Karpas-422 (cell line): ENCODE results near the gene RCC1. TPM values are rescaled to one million over a fixed set of nuclear protein-coding genes. Genes with fewer than 3 reads are reported as not detected.

Experiments used
- small RNA-seq: library from RNA; depleted of rRNA; stranded (forward); fragments of <200 nt; gene quantifications from one replicate; pipeline ENCODE3, GENCODE V24; 2014
- total RNA-seq: library from RNA; depleted of rRNA; stranded (reverse); fragments of >200 nt; shearing (Covaris generic); gene quantifications from 2 replicates; pipeline ENCODE4 v1.2.3, GENCODE V29; 2014; ENCODE audit warnings: low replicate concordance; rRNA removed

The RCC1 gene
- total RNA-seq, 1 experiment from 2014 or later = 27.5 TPM

Small RNA genes lying within 50 kb of the gene (small RNA-seq; reads per million reads assigned to genes)
- gene RNU6ATAC27P = not detected
- gene SNORA16A = not detected
- gene SNORA44 = not detected
- not detected for gene SNORA61
- not detected for gene SNORA73A
- 28.9 reads per million, percentile 98 among the genes with 10 or more reads in this experiment for gene SNORA73B
- 14,543 reads per million, percentile 100 among the genes with 10 or more reads in this experiment for gene SNORD99

Other genes with a start within 250 kb of the RCC1 start
- 35.1 and 46.0 TPM in 2 replicates for gene SESN2, start 246.5 kb upstream of the RCC1 start, total RNA-seq
- 27.6 and 29.4 TPM in 2 replicates for gene MED18, start 177.0 kb upstream of the RCC1 start, total RNA-seq
- 8.5 and 10.0 TPM in 2 replicates for gene PHACTR4, start 136.3 kb upstream of the RCC1 start, total RNA-seq
- 22.4 and 28.6 TPM in 2 replicates for gene TRNAU1AP, start 47.0 kb downstream of the RCC1 start, total RNA-seq
- 0.37 and 2.2 TPM in 2 replicates for gene RAB42, start 86.2 kb downstream of the RCC1 start, total RNA-seq
- 39.5 and 40.9 TPM in 2 replicates for gene TAF12, start 137.0 kb downstream of the RCC1 start, total RNA-seq
- gene RNU11, start 142.6 kb downstream of the RCC1 start, total RNA-seq = not detected in 2 replicates
- 7.2 and 8.8 TPM in 2 replicates for gene GMEB1, start 162.7 kb downstream of the RCC1 start, total RNA-seq
- 44.0 and 52.5 TPM in 2 replicates for gene YTHDF2, start 230.9 kb downstream of the RCC1 start, total RNA-seq